HL-60 (cell line): Measurements from ENCODE around the gene ENPEP.
"Not testable (repeated sequence)": the region's sequence is repeated elsewhere in the genome, so short reads cannot be mapped to it uniquely, and the experiment has no call there.

Experiments
- DNase-seq, 2 experiments: peaks; one replicate each; pipeline ENCODE4 v3.0.0-alpha.2; 2010 to 2020; ENCODE audit warnings: low read depth in 1 of 2, low spot score in 1 of 2
- H3K27ac ChIP-seq: fragments of 250-450 bp; sonication (Bioruptor Pico); replicated peaks from 2 replicates; pipeline ENCODE4 v1.5.1; 2020; ENCODE audit warnings: mild to moderate bottlenecking, moderate library complexity
- H3K27me3 ChIP-seq: fragments of 250-450 bp; sonication (Bioruptor Pico); 2 replicates; pipeline ENCODE4 v1.5.1; 2021; ENCODE audit warnings: mild to moderate bottlenecking, moderate library complexity; ENCODE audit not compliant: insufficient read depth, poor library complexity, severe bottlenecking
- H3K4me3 ChIP-seq: replicated peaks from 2 replicates; pipeline ENCODE4 v1.5.1; 2011; ENCODE audit warnings: mild to moderate bottlenecking, control low read depth, low read length; ENCODE audit not compliant: insufficient read depth
- CTCF ChIP-seq: IDR thresholded peaks from one replicate; pipeline ENCODE4 v1.5.1; 2011; ENCODE audit warnings: low read length, control low read depth, inconsistent platforms; ENCODE audit not compliant: insufficient read depth
- GABPA ChIP-seq: IDR thresholded peaks from 2 replicates; pipeline ENCODE4 v1.6.1; 2012; ENCODE audit warnings: low read depth
- POLR2AphosphoS5 ChIP-seq: IDR thresholded peaks from 2 replicates; pipeline ENCODE4 v1.6.1; 2012; ENCODE audit warnings: low read depth
- REST ChIP-seq: IDR thresholded peaks from 2 replicates; pipeline ENCODE4 v1.6.1; 2012; ENCODE audit warnings: low read depth; ENCODE audit not compliant: insufficient replicate concordance
- SPI1 ChIP-seq: IDR thresholded peaks from 2 replicates; pipeline ENCODE4 v1.6.1; 2012; ENCODE audit warnings: low read depth, mild to moderate bottlenecking, borderline replicate concordance

The ENPEP gene

GRCh38 chr4:110472583-110473329 is 3.2 kb upstream of the ENPEP start:
- Histone ChIP-seq H3K27me3 (no peaks in the 10 kb centered on the region), H3K27ac (no peak overlapping the region), H3K4me3 (no peak overlapping the region)
- DNase-seq: no peak
- no peak for TF ChIP-seq REST
- no peak for TF ChIP-seq POLR2AphosphoS5
- TF ChIP-seq SPI1: no peak
- TF ChIP-seq GABPA: no peak
- no peak for TF ChIP-seq CTCF

GRCh38 chr4:110474481-110474880 is 1.5 kb upstream of the ENPEP start:
- Histone ChIP-seq H3K27ac (no peak overlapping the region), H3K27me3 (no peaks in the 10 kb centered on the region), H3K4me3 (no peak overlapping the region)
- TF ChIP-seq CTCF (no peak), POLR2AphosphoS5 (no peak), REST (no peak), SPI1 (no peak), GABPA (no peak)
- no peak for DNase-seq

- H3K27me3 ChIP-seq, H3K27ac ChIP-seq, DNase-seq, H3K4me3 ChIP-seq: not testable (repeated sequence)
These were observed 875 bp upstream of the ENPEP start for GRCh38 chr4:110475080-110475479.

GRCh38 chr4:110477836-110478235 is 1.9 kb downstream of the ENPEP start:
- Histone ChIP-seq H3K27ac (no peak overlapping the region), H3K4me3 (no peak overlapping the region), H3K27me3 (no peaks in the 10 kb centered on the region)
- TF ChIP-seq SPI1: no peak
- TF ChIP-seq GABPA: no peak
- no peak for TF ChIP-seq CTCF
- no peak for TF ChIP-seq REST
- TF ChIP-seq POLR2AphosphoS5: no peak
- no peak for DNase-seq
